PC-9 (cell line): ENCODE data around the gene SGSH.

Experiments
- CTCF ChIP-seq: fragments of 200-600 bp; sonication (generic); conservative IDR thresholded peaks from 2 replicates; pipeline ENCODE4 v1.6.1; 2017; ENCODE audit warnings: mixed run types, antibody characterized with exemption, mild to moderate bottlenecking, moderate library complexity
- EZH2 ChIP-seq: fragments of 200-600 bp; sonication (generic); IDR thresholded peaks from 2 replicates; pipeline ENCODE4 v1.8.0; 2017; ENCODE audit warnings: antibody characterized with exemption, low read depth

DNA sequence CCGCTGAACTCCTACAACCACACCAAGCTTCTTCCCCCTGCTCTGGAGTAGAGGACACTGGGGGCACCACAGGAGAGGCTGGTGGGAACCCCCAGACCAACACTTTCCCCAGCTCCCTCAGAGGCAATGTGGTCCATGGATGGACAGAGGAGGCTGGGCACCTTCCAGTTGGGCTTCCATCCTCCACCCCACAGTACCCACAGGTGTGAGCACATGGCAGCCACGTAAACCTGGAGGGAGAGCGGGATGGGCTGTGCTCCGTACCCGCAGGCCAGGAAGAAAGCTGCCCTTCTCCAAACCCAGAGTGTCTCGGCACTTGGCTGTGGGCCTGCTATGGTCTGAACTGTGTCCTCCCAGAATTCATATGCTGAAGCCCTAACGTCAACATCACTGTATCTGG, 1.7 kb downstream of the SGSH start:
- TF ChIP-seq CTCF: no peak
- TF ChIP-seq EZH2: no peak
